IPS-11a (cell line): ENCODE data around the gene LIPH.
"Not testable (repeated sequence)": the region's sequence is repeated elsewhere in the genome, so short reads cannot be mapped to it uniquely, and the experiment has no call there.

ENCODE experiments used
- H3K4me3 ChIP-seq: one replicate; pipeline ENCODE4 v1.5.1; 2013; ENCODE audit warnings: low read depth, low read length, control low read depth

Gene LIPH

GRCh38 chr3:185490241-185490640 is 62.1 kb downstream of the LIPH start:
- no peak overlapping the region for H3K4me3 ChIP-seq

DNA sequence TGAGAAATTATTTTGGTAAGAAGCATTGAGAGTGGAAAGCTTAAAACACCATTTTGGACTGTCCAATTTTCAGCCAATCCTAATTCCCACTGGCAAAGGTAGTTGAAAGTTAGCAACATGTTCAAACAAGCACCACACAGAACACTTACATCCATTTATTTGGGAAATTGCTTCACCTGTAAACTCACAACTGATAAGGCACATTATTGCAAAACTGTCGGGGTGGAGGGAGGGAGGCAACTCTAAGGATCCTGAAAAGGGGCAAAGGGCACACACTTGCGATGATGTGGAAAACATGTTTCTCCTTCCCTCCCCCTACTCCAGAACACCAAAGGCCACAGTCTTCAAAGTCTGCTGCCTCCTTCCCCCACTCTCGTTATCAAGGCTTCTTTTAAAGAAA is 62.9 kb downstream of the LIPH start:
- no peak overlapping the region for H3K4me3 ChIP-seq

DNA sequence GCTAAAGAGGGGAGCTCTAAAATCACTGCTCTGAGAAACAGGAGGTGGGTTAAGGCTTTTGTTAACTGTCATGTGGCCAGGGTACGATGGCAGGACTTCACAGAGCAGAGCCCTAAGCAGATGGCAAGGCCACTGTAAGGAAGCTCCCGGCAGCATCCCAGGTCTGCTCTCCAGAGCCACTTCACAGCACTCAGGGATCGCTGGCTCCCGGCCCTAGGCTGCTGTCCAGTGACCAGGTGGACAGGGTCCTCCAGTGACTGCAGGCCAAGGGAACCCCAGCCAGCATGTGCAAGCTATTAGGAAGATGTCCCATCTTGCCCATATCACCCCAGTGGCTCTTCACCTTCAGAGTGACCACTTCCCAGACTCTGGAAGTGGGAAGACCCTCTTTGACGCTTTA is 63.9 kb downstream of the LIPH start:
- H3K4me3 ChIP-seq, result no peak overlapping the region

DNA sequence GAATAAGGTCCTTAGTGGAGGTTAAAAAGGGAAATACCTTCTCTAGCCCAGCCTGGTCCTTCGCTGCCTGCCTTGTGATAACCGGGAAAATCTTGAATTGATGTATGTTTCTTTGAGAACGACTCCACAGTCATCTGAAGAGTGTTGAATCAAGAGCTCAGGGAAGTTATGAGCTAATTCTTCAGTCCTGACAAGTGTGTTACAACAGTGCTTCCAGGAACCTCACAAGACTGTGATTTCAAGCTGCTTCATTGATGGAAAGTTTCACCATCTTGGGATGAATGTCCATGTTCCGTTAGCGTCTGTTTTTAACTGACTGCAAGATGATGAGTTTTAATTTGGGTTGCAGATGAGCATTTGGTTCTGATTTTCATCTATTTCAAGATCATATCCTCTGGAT is 66.0 kb downstream of the LIPH start:
- H3K4me3 ChIP-seq, result no peak overlapping the region

GRCh38 chr3:185484296-185484695 is 68.1 kb downstream of the LIPH start:
- H3K4me3 ChIP-seq, result no peak overlapping the region

DNA sequence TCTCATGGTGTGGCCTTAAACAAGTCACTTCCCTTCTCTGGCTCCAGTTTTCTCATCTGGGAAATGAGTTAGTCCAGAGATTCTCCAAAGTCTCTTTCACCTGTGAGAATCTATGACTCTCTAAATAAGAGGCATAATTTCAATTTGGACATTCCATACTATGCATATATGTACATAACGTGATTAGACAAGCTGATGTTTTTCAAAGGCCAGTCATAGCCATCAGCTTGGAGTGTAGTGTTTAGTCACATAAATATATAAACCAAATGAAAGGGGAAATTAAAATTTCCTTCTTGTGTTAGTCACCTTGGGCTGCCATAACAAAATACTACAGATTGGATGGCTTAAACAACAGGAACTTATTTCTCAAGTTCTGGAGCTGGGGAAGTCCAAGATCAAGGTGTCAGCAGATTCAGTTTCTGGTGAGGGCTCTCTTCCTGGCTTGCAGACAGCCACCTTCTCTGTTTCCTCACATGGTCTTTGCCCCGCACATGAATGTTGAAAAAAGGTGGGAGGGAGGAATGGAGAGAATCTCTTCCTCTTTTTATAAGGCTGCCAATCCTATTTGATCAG is 72.9 kb downstream of the LIPH start:
- no peak overlapping the region for H3K4me3 ChIP-seq

DNA sequence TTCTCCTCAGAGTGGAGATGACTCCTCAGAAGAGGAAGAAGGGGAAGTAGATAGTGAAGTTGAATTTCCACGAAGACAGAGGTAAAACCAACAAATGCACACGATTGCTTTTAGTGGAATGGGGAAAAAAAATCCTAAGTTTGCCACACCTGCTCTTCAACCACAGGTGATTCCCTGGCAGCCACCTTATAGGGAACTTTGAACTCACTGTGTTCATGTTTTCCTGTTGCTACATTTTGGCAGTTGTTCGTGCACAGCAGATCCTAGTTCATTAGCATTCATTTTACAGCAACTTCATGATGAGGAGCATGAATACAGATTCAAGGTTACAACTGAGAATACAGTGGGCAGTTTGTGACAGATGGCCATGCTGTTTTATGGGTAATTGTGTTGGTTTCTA is 75.1 kb downstream of the LIPH start:
- no peak overlapping the region for H3K4me3 ChIP-seq

GRCh38 chr3:185474922-185475321 is 77.5 kb downstream of the LIPH start:
- not testable (repeated sequence) for H3K4me3 ChIP-seq

- no peak overlapping the region for H3K4me3 ChIP-seq
These were observed 79.0 kb downstream of the LIPH start for GRCh38 chr3:185473290-185473815.

- H3K4me3 ChIP-seq, result no peak overlapping the region
These were observed 82.1 kb downstream of the LIPH start for GRCh38 chr3:185470323-185470722.

- no peak overlapping the region for H3K4me3 ChIP-seq
These were observed 82.8 kb downstream of the LIPH start for GRCh38 chr3:185469542-185469941.

DNA sequence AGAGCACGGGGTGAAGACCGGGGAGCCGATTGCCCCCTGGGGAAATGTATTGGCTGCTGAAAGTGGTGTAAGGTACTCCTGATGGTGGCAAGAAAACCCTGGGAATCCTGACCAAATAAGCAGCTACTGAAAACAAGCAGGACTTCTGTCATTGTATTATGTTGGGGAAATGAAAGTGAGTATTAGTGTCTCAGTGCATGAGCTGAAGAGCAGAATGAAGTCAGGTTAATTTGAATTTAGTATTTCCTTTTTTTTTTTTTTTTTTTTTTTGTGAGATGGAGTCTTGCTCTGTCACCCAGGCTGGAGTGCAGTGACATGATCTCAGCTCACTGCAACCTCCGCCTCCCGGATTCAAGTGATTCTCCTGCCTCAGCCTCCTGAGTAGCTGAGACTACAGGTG is 86.3 kb downstream of the LIPH start:
- not testable (repeated sequence) for H3K4me3 ChIP-seq

DNA sequence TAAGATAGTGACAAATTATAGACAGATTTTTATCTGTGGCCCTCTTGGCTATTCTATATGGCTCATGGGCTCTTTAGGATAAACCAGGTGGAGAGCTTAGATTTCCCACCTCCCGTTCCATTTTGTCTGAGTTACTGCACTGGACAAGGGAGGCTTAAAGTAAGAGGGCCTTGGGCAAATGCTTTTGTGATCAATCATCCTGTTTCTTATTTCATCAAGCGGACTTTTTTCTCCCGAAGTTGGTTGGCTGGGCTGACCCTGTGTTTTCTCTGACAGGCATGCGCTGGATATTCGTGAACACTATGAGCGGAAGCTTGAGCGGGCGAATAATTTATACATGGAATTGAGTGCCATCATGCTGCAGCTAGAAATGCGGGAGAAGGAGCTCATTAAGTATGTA is 86.9 kb downstream of the LIPH start:
- H3K4me3 ChIP-seq, result no peak overlapping the region

DNA sequence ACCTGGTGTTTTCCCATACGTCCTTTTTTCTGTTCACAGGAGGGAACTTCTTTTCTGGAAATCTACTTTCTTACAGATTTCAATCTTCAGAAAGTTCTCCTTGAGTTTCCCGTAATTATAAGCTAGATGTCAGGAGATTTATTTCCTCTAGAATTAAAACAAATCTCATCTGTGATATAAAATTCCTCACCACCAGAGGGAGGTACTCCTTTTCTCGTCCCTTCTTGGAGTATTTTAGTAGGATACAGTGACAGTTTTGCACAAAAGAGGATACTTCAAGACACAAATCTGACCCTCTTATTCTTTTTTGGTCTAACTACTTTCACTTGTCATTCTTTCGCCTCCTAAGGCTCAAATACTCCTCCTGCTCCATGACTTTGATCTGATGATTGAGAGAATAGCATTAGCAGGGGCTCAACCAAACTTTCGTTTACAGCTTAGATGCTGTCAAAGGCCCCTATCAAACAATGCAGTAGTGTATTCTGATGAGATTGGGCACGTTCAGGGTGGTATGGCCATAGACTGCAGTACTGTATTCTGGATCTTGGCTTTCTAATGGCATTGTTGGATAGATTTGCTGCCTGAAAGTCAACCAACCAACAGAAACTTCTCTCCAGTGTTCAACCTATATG is 91.6 kb downstream of the LIPH start:
- H3K4me3 ChIP-seq, result no peak overlapping the region

- no peak overlapping the region for H3K4me3 ChIP-seq
These were observed 92.1 kb downstream of the LIPH start for GRCh38 chr3:185460309-185460708.

DNA sequence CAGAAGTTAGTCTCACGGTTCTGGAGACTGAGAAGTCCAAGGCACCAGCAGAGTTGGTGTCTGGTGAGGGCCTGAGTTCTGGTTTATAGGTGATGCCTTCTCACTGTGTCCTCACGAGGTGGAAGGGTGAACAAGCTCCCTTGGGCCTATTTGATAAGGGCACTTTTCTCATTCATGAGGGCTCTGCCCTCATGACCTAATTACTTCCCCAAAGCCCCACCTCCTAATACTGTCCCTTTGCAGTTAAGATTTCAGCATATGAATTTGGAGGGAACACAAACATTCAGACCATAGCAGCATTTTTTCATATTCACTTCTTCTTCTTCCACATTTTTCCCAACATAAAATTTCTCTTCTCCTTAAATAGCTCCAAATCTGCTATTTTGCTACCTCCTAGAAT is 95.0 kb downstream of the LIPH start:
- H3K4me3 ChIP-seq, result no peak overlapping the region
